ENCODE measurements around the gene SYP.

The SYP gene

DNA sequence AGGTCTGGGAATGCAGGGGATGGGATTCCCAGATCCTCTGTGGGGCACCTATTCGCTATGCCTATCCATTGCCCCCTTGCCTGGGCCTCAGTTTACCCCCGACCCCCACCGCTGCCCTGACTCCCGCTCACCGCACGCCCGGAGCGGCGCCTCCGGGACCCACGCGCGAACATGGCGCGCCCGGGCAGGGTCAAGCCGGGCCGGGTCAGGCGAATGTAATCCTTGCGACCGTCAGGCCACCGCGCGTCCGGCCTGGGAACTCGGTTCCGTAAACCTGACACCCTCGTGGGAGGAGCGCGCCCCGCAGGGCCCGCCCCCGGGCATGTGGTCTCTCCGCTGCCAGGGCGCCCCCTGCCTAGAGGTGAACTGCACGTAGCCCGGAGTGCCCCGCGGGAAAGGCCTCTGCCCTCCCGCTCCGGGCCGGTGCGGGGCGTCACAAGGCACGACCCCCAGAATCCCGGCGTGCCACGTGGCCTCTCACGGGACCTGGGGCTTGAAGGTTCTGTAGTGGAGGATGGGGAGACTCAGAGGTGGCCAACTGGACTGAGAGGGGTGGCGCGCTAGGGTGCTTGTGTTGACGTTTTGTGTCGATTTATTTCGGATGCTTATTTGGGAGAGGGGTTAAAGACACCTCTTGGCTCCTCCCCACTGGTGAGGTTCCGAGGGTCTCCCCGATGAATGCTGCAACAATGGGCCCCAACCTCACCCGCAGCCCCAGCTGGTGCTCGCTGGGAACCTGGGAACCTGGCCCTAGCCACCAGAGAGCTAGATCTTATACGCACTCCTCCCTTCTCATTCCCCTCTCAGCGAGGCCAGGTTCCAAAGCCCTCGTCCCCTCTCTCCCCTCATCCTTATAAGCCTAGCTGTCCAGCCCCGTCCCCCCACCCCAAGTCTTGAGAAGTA is 13.6 kb downstream of the SYP start, which contains the start of gene PRICKLE3 (continued):
- TF ChIP-seq, protein P1, sequence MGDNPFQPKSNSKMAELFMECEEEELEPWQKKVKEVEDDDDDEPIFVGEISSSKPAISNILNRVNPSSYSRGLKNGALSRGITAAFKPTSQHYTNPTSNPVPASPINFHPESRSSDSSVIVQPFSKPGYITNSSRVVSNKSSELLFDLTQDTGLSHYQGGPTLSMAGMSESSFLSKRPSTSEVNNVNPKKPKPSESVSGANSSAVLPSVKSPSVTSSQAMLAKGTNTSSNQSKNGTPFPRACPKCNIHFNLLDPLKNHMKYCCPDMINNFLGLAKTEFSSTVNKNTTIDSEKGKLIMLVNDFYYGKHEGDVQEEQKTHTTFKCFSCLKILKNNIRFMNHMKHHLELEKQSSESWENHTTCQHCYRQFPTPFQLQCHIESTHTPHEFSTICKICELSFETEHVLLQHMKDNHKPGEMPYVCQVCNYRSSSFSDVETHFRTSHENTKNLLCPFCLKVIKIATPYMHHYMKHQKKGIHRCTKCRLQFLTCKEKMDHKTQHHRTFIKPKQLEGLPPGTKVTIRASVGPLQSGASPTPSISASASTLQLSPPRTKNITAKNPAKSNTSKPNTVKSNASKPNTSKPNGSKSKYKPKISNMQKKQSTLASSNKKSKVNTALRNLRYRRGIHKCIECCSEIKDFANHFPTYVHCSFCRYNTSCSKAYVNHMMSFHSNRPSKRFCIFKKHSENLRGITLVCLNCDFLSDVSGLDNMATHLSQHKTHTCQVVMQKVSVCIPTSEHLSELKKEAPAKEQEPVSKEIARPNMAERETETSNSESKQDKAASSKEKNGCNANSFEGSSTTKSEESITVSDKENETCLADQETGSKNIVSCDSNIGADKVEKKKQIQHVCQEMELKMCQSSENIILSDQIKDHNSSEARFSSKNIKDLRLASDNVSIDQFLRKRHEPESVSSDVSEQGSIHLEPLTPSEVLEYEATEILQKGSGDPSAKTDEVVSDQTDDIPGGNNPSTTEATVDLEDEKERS (tag by site-specific recombination; IDR thresholded peaks at IDR 0.05): no peak
- TF ChIP-seq ZNF416 (tag by site-specific recombination; IDR thresholded peaks at IDR 0.05): no peak
- no peak for TF ChIP-seq ZNF529 (tag by site-specific recombination; IDR thresholded peaks at IDR 0.05; ENCODE audit: insufficient replicate concordance)
- TF ChIP-seq YY1 (tag by site-specific recombination; IDR thresholded peaks at IDR 0.05): no peak
- no peak for TF ChIP-seq ZNF184 (tag by site-specific recombination; IDR thresholded peaks at IDR 0.05)
- TF ChIP-seq ZNF658 (tag by site-specific recombination; IDR thresholded peaks at IDR 0.05): no peak
- TF ChIP-seq, protein P2, sequence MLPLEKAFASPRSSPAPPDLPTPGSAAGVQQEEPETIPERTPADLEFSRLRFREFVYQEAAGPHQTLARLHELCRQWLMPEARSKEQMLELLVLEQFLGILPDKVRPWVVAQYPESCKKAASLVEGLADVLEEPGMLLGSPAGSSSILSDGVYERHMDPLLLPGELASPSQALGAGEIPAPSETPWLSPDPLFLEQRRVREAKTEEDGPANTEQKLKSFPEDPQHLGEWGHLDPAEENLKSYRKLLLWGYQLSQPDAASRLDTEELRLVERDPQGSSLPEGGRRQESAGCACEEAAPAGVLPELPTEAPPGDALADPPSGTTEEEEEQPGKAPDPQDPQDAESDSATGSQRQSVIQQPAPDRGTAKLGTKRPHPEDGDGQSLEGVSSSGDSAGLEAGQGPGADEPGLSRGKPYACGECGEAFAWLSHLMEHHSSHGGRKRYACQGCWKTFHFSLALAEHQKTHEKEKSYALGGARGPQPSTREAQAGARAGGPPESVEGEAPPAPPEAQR (tag by site-specific recombination; IDR thresholded peaks at IDR 0.05): no peak
- TF ChIP-seq, protein P3, sequence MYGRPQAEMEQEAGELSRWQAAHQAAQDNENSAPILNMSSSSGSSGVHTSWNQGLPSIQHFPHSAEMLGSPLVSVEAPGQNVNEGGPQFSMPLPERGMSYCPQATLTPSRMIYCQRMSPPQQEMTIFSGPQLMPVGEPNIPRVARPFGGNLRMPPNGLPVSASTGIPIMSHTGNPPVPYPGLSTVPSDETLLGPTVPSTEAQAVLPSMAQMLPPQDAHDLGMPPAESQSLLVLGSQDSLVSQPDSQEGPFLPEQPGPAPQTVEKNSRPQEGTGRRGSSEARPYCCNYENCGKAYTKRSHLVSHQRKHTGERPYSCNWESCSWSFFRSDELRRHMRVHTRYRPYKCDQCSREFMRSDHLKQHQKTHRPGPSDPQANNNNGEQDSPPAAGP (tag by site-specific recombination; IDR thresholded peaks at IDR 0.05): no peak
- peak; percentile 57; the same call in 1 of the 2 replicates for TF ChIP-seq ZNF423 (tag by site-specific recombination; IDR thresholded peaks at IDR 0.05)
- TF ChIP-seq ZNF514 (tag by site-specific recombination; IDR thresholded peaks at IDR 0.05): no peak
- no peak for TF ChIP-seq HOXD13 (CRISPR knock-in tag; IDR thresholded peaks at IDR 0.05; ENCODE audit: borderline replicate concordance)
- no peak for TF ChIP-seq ZNF747 (tag by site-specific recombination; IDR thresholded peaks at IDR 0.05)
- no peak for TF ChIP-seq ZNF624 (tag by site-specific recombination; IDR thresholded peaks at IDR 0.05)
- no peak for TF ChIP-seq ZBTB1 (tag by site-specific recombination; IDR thresholded peaks at IDR 0.05)
- TF ChIP-seq ZNF433 (tag by site-specific recombination; IDR thresholded peaks at IDR 0.05; ENCODE audit: low read depth): no peak
- no peak for TF ChIP-seq IKZF3 (tag by site-specific recombination; IDR thresholded peaks at IDR 0.05)
- no peak for TF ChIP-seq TRIM28 (IDR thresholded peaks at IDR 0.05; ENCODE audit: borderline replicate concordance, low read length)
- TF ChIP-seq KLF9 (tag by site-specific recombination; IDR thresholded peaks at IDR 0.05; ENCODE audit: low read depth): peak; percentile 68
- no peak for TF ChIP-seq ZNF10 (tag by site-specific recombination; IDR thresholded peaks at IDR 0.05)
- no peak for TF ChIP-seq ZNF19 (tag by site-specific recombination; IDR thresholded peaks at IDR 0.05; ENCODE audit: low read depth)
- peak; percentile 70; the same call in 1 of the 2 replicates for TF ChIP-seq KLF16 (tag by site-specific recombination; IDR thresholded peaks at IDR 0.05)
- TF ChIP-seq ZNF292 (tag by site-specific recombination; IDR thresholded peaks at IDR 0.05; ENCODE audit: borderline replicate concordance, low read depth): no peak
- TF ChIP-seq ZNF274 (IDR thresholded peaks at IDR 0.05; ENCODE audit: low read length): no peak
- no peak for TF ChIP-seq ZNF274 (tag by site-specific recombination; IDR thresholded peaks at IDR 0.05; ENCODE audit: borderline replicate concordance)
- TF ChIP-seq YY2 (tag by site-specific recombination; IDR thresholded peaks at IDR 0.05): no peak
- no peak for TF ChIP-seq ZNF133 (tag by site-specific recombination; IDR thresholded peaks at IDR 0.05)
- no peak for TF ChIP-seq SCRT2 (tag by site-specific recombination; IDR thresholded peaks at IDR 0.05)
- TF ChIP-seq, protein P4, sequence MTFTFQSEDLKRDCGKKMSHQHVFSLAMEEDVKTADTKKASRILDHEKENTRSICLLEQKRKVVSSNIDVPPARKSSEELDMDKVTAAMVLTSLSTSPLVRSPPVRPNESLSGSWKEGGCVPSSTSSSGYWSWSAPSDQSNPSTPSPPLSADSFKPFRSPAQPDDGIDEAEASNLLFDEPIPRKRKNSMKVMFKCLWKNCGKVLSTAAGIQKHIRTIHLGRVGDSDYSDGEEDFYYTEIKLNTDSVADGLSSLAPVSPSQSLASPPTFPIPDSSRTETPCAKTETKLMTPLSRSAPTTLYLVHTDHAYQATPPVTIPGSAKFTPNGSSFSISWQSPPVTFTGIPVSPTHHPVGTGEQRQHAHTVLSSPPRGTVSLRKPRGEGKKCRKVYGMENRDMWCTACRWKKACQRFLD (tag by site-specific recombination; IDR thresholded peaks at IDR 0.05): no peak
- TF ChIP-seq ZNF596 (tag by site-specific recombination; IDR thresholded peaks at IDR 0.05): no peak
- TF ChIP-seq MYNN (tag by site-specific recombination; IDR thresholded peaks at IDR 0.05; ENCODE audit: borderline replicate concordance): no peak
- peak; percentile 91 for TF ChIP-seq ZBTB8A (tag by site-specific recombination; IDR thresholded peaks at IDR 0.05)
- no peak for TF ChIP-seq ZNF792 (tag by site-specific recombination; IDR thresholded peaks at IDR 0.05)
- no peak for TF ChIP-seq ZNF16 (tag by site-specific recombination; IDR thresholded peaks at IDR 0.05; ENCODE audit: low read depth)
- TF ChIP-seq ZNF146 (tag by site-specific recombination; IDR thresholded peaks at IDR 0.05): no peak
- TF ChIP-seq ZNF354C (tag by site-specific recombination; IDR thresholded peaks at IDR 0.05; ENCODE audit: borderline replicate concordance, low read depth): no peak
- no peak for TF ChIP-seq ZNF707 (tag by site-specific recombination; IDR thresholded peaks at IDR 0.05)
